ENCODE data around the gene NWD2.

Gene NWD2

GRCh38 chr4:37429906-37430305, 185.4 kb downstream of the NWD2 start:
- no peak for TF ChIP-seq POLR2AphosphoS5 (IDR thresholded peaks at IDR 0.05; ENCODE audit: low read depth, low read length)
- TF ChIP-seq SIN3A (IDR thresholded peaks at IDR 0.05; ENCODE audit: borderline replicate concordance, insufficient read depth, low read length) = no peak
- no peak for TF ChIP-seq TAF1 (IDR thresholded peaks at IDR 0.05; ENCODE audit: borderline replicate concordance, insufficient read depth, low read length)
- TF ChIP-seq REST (IDR thresholded peaks at IDR 0.05; ENCODE audit: insufficient read depth in 1 of 2, low read depth in 2 of 2, low read length in 2 of 2) = no peak
- no peak for TF ChIP-seq FOXP2 (optimal IDR thresholded peaks at IDR 0.05; ENCODE audit: borderline replicate concordance, extremely low read depth, extremely low read length, insufficient read depth)

GRCh38 chr4:37430718-37431416, 186.3 kb downstream of the NWD2 start:
- TF ChIP-seq FOXP2 (optimal IDR thresholded peaks at IDR 0.05; ENCODE audit: borderline replicate concordance, extremely low read depth, extremely low read length, insufficient read depth) (no peak), POLR2AphosphoS5 (IDR thresholded peaks at IDR 0.05; ENCODE audit: low read depth, low read length) (no peak), REST (IDR thresholded peaks at IDR 0.05; ENCODE audit: insufficient read depth in 1 of 2, low read depth in 2 of 2, low read length in 2 of 2) (no peak), SIN3A (IDR thresholded peaks at IDR 0.05; ENCODE audit: borderline replicate concordance, insufficient read depth, low read length) (no peak), TAF1 (IDR thresholded peaks at IDR 0.05; ENCODE audit: borderline replicate concordance, insufficient read depth, low read length) (no peak)

- no peak for TF ChIP-seq FOXP2 (optimal IDR thresholded peaks at IDR 0.05; ENCODE audit: borderline replicate concordance, extremely low read depth, extremely low read length, insufficient read depth)
- TF ChIP-seq SIN3A (IDR thresholded peaks at IDR 0.05; ENCODE audit: borderline replicate concordance, insufficient read depth, low read length) = no peak
- TF ChIP-seq POLR2AphosphoS5 (IDR thresholded peaks at IDR 0.05; ENCODE audit: low read depth, low read length) = no peak
- TF ChIP-seq REST (IDR thresholded peaks at IDR 0.05; ENCODE audit: insufficient read depth in 1 of 2, low read depth in 2 of 2, low read length in 2 of 2) = no peak
- no peak for TF ChIP-seq TAF1 (IDR thresholded peaks at IDR 0.05; ENCODE audit: borderline replicate concordance, insufficient read depth, low read length)
These were observed 186.8 kb downstream of the NWD2 start for GRCh38 chr4:37431417-37431743.

GRCh38 chr4:37434469-37434868, 189.9 kb downstream of the NWD2 start:
- TF ChIP-seq FOXP2 (optimal IDR thresholded peaks at IDR 0.05; ENCODE audit: borderline replicate concordance, extremely low read depth, extremely low read length, insufficient read depth) = no peak
- no peak for TF ChIP-seq TAF1 (IDR thresholded peaks at IDR 0.05; ENCODE audit: borderline replicate concordance, insufficient read depth, low read length)
- no peak for TF ChIP-seq POLR2AphosphoS5 (IDR thresholded peaks at IDR 0.05; ENCODE audit: low read depth, low read length)
- TF ChIP-seq SIN3A (IDR thresholded peaks at IDR 0.05; ENCODE audit: borderline replicate concordance, insufficient read depth, low read length) = no peak
- TF ChIP-seq REST (IDR thresholded peaks at IDR 0.05; ENCODE audit: insufficient read depth in 1 of 2, low read depth in 2 of 2, low read length in 2 of 2) = no peak

Measured in PFSK-1 (cell line).